OCI-LY1 (cell line): Measurements from ENCODE around the gene LZTFL1.

ENCODE experiments used
- H2AFZ ChIP-seq: fragments of 200-600 bp; sonication (generic), shearing (Covaris generic); 2 replicates; pipeline ENCODE4 v1.6.0; 2014; ENCODE audit warnings: antibody characterized with exemption, mild to moderate bottlenecking, low read length
- H3F3A ChIP-seq: fragments of 200-600 bp; sonication (generic), shearing (Covaris generic); 2 replicates; pipeline ENCODE4 v1.6.0; 2014; ENCODE audit warnings: mild to moderate bottlenecking, antibody characterized with exemption, low read length, moderate library complexity; ENCODE audit not compliant: insufficient read depth
- H3K27ac ChIP-seq: fragments of 200-600 bp; sonication (generic); 2 replicates; pipeline ENCODE4 v1.5.1; 2014; ENCODE audit warnings: low read length, mixed run types, mild to moderate bottlenecking, low read depth; ENCODE audit not compliant: poor library complexity, severe bottlenecking
- H3K27me3 ChIP-seq: fragments of 200-600 bp; sonication (generic); 2 replicates; pipeline ENCODE4 v1.6.0; 2014; ENCODE audit warnings: antibody characterized with exemption, mild to moderate bottlenecking, low read length, moderate library complexity; ENCODE audit not compliant: insufficient read depth
- H3K36me3 ChIP-seq: fragments of 200-600 bp; sonication (generic); 2 replicates; pipeline ENCODE4 v1.6.1; 2014; ENCODE audit warnings: mild to moderate bottlenecking, antibody characterized with exemption, low read length, moderate library complexity, mixed read lengths; ENCODE audit not compliant: insufficient read depth
- H3K4me1 ChIP-seq: fragments of 200-600 bp; sonication (generic); 2 replicates; pipeline ENCODE4 v1.5.1; 2014; ENCODE audit warnings: mild to moderate bottlenecking, low read length, moderate library complexity; ENCODE audit not compliant: insufficient read depth, severe bottlenecking
- H3K4me2 ChIP-seq: fragments of 200-600 bp; sonication (generic), shearing (Covaris generic); 2 replicates; pipeline ENCODE4 v1.6.1; 2014; ENCODE audit warnings: low read length
- H3K4me3 ChIP-seq: fragments of 200-600 bp; sonication (generic); 2 replicates; pipeline ENCODE4 v1.5.1; 2014; ENCODE audit warnings: low read length, low read depth, mild to moderate bottlenecking, mixed read lengths; ENCODE audit not compliant: poor library complexity, severe bottlenecking
- H3K79me2 ChIP-seq: fragments of 200-600 bp; shearing (Covaris generic); 2 replicates; pipeline ENCODE4 v1.6.1; 2016; ENCODE audit warnings: mixed run types, low read length, mixed read lengths; ENCODE audit not compliant: insufficient read depth
- H3K9ac ChIP-seq: fragments of 200-600 bp; sonication (generic), shearing (Covaris generic); 2 replicates; pipeline ENCODE4 v1.6.1; 2014; ENCODE audit warnings: mild to moderate bottlenecking, low read length, mixed read lengths
- H3K9me2 ChIP-seq: fragments of 200-600 bp; sonication (generic), shearing (Covaris generic); 2 replicates; pipeline ENCODE4 v1.6.1; 2014; ENCODE audit warnings: low read depth, mild to moderate bottlenecking, low read length, mixed read lengths
- H3K9me3 ChIP-seq: fragments of 200-600 bp; shearing (Covaris generic); 2 replicates; pipeline ENCODE4 v1.6.1; 2014; ENCODE audit warnings: low read length, mixed read lengths
- H4K20me1 ChIP-seq: fragments of 200-600 bp; sonication (generic), shearing (Covaris generic); 2 replicates; pipeline ENCODE4 v1.6.0; 2016; ENCODE audit warnings: mild to moderate bottlenecking, low read length; ENCODE audit not compliant: insufficient read depth
- EZH2 ChIP-seq: fragments of 200-600 bp; sonication (generic), shearing (Covaris generic); IDR thresholded peaks from 2 replicates; pipeline ENCODE4 v1.8.0; 2017; ENCODE audit warnings: borderline replicate concordance, mixed run types, mild to moderate bottlenecking, antibody characterized with exemption, low read length, moderate library complexity, mixed read lengths
- TF ChIP-seq, protein P1 (sequence below): fragments of 200-600 bp; sonication (generic), shearing (Covaris generic); IDR thresholded peaks from 2 replicates; pipeline ENCODE4 v1.5.1; 2017; ENCODE audit warnings: mild to moderate bottlenecking, antibody characterized with exemption, low read length, moderate library complexity, mixed read lengths

Gene LZTFL1

DNA sequence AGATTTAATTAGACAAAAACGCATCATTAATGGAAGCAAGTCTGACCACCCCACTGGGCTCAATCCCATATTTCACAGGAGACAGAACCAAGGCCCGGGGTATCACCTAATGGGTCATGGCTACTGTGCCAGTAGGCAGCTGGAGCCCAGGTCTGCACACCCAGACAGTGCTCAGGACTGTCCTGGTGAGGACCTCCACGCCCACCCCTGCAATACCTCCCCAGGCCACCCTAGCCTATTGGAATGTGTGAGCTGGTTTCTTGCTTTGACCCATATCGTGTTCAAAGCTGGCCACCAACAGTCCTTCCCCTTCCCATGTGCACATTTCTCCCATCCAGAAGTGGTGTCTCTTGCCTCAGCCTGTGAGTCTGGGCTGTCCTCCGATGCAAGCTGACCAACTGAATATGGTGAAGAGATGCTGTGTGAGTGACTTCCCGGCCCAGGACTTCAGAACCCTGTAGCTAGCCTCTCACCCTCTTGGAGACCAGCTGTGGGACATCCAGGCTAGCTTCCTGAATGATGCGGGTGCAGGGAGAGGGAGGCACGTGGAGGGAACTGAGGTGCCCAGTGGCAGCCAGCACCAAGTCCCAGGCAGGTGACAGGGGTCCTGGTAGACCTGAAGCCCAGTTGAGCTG lies 64.7 kb downstream of the LZTFL1 start:
- Histone ChIP-seq H3K27me3 (0 out of 2 replicates have a peak, but pooled peaks cover 9% of the 10 kb centered on the region), H3K4me3 (no peak overlapping the region), H4K20me1 (no peaks in the 10 kb centered on the region), H3K9me2 (no peaks in the 10 kb centered on the region), H2AFZ (no peak overlapping the region), H3K4me2 (no peak overlapping the region), H3K4me1 (no peaks in the 10 kb centered on the region), H3K79me2 (no peaks in the 10 kb centered on the region), H3F3A (no peaks in the 10 kb centered on the region), H3K27ac (no peak overlapping the region), H3K36me3 (no peaks in the 10 kb centered on the region), H3K9ac (no peak overlapping the region), H3K9me3 (no peaks in the 10 kb centered on the region)
- TF ChIP-seq, protein P1, sequence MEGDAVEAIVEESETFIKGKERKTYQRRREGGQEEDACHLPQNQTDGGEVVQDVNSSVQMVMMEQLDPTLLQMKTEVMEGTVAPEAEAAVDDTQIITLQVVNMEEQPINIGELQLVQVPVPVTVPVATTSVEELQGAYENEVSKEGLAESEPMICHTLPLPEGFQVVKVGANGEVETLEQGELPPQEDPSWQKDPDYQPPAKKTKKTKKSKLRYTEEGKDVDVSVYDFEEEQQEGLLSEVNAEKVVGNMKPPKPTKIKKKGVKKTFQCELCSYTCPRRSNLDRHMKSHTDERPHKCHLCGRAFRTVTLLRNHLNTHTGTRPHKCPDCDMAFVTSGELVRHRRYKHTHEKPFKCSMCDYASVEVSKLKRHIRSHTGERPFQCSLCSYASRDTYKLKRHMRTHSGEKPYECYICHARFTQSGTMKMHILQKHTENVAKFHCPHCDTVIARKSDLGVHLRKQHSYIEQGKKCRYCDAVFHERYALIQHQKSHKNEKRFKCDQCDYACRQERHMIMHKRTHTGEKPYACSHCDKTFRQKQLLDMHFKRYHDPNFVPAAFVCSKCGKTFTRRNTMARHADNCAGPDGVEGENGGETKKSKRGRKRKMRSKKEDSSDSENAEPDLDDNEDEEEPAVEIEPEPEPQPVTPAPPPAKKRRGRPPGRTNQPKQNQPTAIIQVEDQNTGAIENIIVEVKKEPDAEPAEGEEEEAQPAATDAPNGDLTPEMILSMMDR = no peak
- no peak for TF ChIP-seq EZH2

DNA sequence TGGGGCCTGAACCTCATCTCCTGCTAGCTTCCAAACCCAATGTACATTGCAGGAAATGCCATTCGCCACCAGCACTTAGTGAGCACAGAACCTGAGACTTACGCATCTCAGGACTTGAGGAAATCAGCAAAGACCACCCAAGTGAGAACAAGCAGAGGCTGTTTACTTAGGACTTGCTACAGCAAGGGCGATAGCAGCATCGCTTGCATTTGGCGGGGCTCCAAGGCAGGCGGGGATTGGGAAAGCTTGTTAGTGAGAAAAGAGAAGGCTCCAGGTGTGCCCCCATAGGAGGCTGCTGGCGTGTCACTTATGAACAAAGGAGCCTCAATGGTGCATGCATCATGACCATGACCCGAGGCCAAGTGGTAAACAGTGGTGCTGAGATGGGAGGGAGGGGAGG lies 65.3 kb downstream of the LZTFL1 start:
- Histone ChIP-seq H3K4me1 (no peaks in the 10 kb centered on the region), H4K20me1 (no peaks in the 10 kb centered on the region), H3K4me2 (no peak overlapping the region), H3K27ac (no peak overlapping the region), H3K9me2 (no peaks in the 10 kb centered on the region), H3K36me3 (no peaks in the 10 kb centered on the region), H3K27me3 (0 out of 2 replicates have a peak, but pooled peaks cover 9% of the 10 kb centered on the region), H3K9ac (no peak overlapping the region), H3K79me2 (no peaks in the 10 kb centered on the region), H3K4me3 (no peak overlapping the region), H3K9me3 (no peaks in the 10 kb centered on the region), H3F3A (no peaks in the 10 kb centered on the region), H2AFZ (no peak overlapping the region)
- TF ChIP-seq, protein P1 = no peak
- TF ChIP-seq EZH2 = no peak

DNA sequence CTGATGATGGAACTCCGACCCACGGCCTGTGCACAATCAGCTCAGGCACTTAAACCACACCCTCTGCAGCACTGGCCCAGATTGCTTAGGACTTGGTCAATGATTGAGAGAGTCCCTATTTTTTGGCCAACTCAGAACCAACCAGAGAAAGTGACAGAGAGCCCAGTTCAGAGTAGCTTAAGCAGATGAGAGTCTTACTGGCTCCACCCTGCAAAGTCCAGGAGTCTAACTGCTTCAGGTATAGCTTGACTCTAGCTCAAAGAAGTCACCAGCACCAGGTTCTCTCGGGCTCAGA lies 65.7 kb downstream of the LZTFL1 start:
- Histone ChIP-seq H3K79me2 (no peaks in the 10 kb centered on the region), H3K27ac (no peak overlapping the region), H3F3A (no peaks in the 10 kb centered on the region), H3K4me2 (no peak overlapping the region), H3K4me1 (no peaks in the 10 kb centered on the region), H3K27me3 (0 out of 2 replicates have a peak, but pooled peaks cover 9% of the 10 kb centered on the region), H3K9me2 (no peaks in the 10 kb centered on the region), H4K20me1 (no peaks in the 10 kb centered on the region), H3K4me3 (no peak overlapping the region), H3K9ac (no peak overlapping the region), H3K9me3 (no peaks in the 10 kb centered on the region), H2AFZ (no peak overlapping the region), H3K36me3 (no peaks in the 10 kb centered on the region)
- TF ChIP-seq, protein P1 = no peak
- TF ChIP-seq EZH2 = no peak
